IMR-90 (cell line): ENCODE results near the gene TPSAB1. TPM values are rescaled to one million over a fixed set of nuclear protein-coding genes. Genes with fewer than 3 reads are reported as not detected.

Experiments used
- ATAC-seq: fragments of 200-7000 bp; cut with Tn5 transposase; 2 replicates; pipeline ENCODE4 v1.9.1; 2020; ENCODE audit warnings: low read depth, mild to moderate bottlenecking, moderate library complexity
- BruUV-seq: library from RNA; stranded (reverse); fragments of 400-500 nt; replicated peaks from 2 replicates; lab custom pipeline; 2021; lab: Mats Ljungman, UMichigan
- CTCF ChIA-PET: fragments of 300-600 bp; formaldehyde crosslinking; extraction: SDS; loops from one replicate; lab custom pipeline; 2021; ENCODE audit warnings: antibody characterized with exemption; lab: Yijun Ruan, JAX
- POLR2A ChIA-PET: fragments of 300-600 bp; sonication (Branson Sonifier 250); formaldehyde crosslinking; loops from one replicate; lab custom pipeline; 2022; ENCODE audit warnings: antibody characterized with exemption; ENCODE audit not compliant: unreplicated experiment; lab: Charles Lee
- DNase-seq: peaks from one replicate; pipeline ENCODE4 v3.0.0; 2013
- H2AFZ ChIP-seq: replicated peaks from 2 replicates; pipeline ENCODE3; 2013; ENCODE audit warnings: low read length, mild to moderate bottlenecking; ENCODE audit not compliant: poor library complexity
- H2AK5ac ChIP-seq: 2 replicates; pipeline ENCODE4 v1.6.1; 2013; ENCODE audit warnings: low read depth, low read length, inconsistent platforms
- H2AK9ac ChIP-seq: replicated peaks from 2 replicates; pipeline ENCODE3; 2013; ENCODE audit warnings: mild to moderate bottlenecking, low read depth, low read length, moderate library complexity; ENCODE audit not compliant: poor library complexity
- H2BK120ac ChIP-seq: 2 replicates; pipeline ENCODE4 v1.6.1; 2013; ENCODE audit warnings: low read depth, low read length, inconsistent platforms
- H2BK15ac ChIP-seq: 3 replicates; pipeline ENCODE4 v1.6.1; 2013; ENCODE audit warnings: low read depth, low read length, inconsistent platforms
- H2BK20ac ChIP-seq: 2 replicates; pipeline ENCODE4 v1.6.1; 2013; ENCODE audit warnings: low read depth, mild to moderate bottlenecking, inconsistent platforms, low read length, moderate library complexity
- H2BK5ac ChIP-seq: 2 replicates; pipeline ENCODE4 v1.6.1; 2013; ENCODE audit warnings: mild to moderate bottlenecking, low read depth, low read length, inconsistent platforms; ENCODE audit not compliant: poor library complexity, severe bottlenecking
- H3K14ac ChIP-seq: replicated peaks from 2 replicates; pipeline ENCODE4 v1.6.1; 2013; ENCODE audit warnings: low read depth, low read length, inconsistent platforms
- H3K18ac ChIP-seq: 2 replicates; pipeline ENCODE4 v1.6.1; 2013; ENCODE audit warnings: low read depth, low read length, control low read depth
- H3K23ac ChIP-seq: 2 replicates; pipeline ENCODE4 v1.6.1; 2013; ENCODE audit warnings: low read depth, low read length, inconsistent platforms
- H3K27ac ChIP-seq: 2 replicates; pipeline ENCODE4 v1.5.1; 2013; ENCODE audit warnings: mild to moderate bottlenecking, control low read depth, low read length; ENCODE audit not compliant: insufficient read depth
- H3K27me3 ChIP-seq: 2 replicates; pipeline ENCODE4 v1.6.1; 2013; ENCODE audit warnings: low read length; ENCODE audit not compliant: control insufficient read depth, insufficient read depth
- H3K36me3 ChIP-seq: 2 replicates; pipeline ENCODE4 v1.6.1; 2013; ENCODE audit warnings: low read length, mixed read lengths; ENCODE audit not compliant: control insufficient read depth, insufficient read depth
- H3K4ac ChIP-seq: 2 replicates; pipeline ENCODE4 v1.6.1; 2013; ENCODE audit warnings: low read depth, low read length, inconsistent platforms
- H3K4me1 ChIP-seq: 2 replicates; pipeline ENCODE4 v1.6.1; 2013; ENCODE audit warnings: low read length, mixed read lengths; ENCODE audit not compliant: control insufficient read depth, insufficient read depth
- H3K4me2 ChIP-seq: 2 replicates; pipeline ENCODE4 v1.6.1; 2013; ENCODE audit warnings: low read depth, mild to moderate bottlenecking, control low read depth, low read length, moderate library complexity
- H3K4me3 ChIP-seq: 2 replicates; pipeline ENCODE4 v1.5.1; 2013; ENCODE audit warnings: low read depth, mild to moderate bottlenecking, control low read depth, low read length, moderate library complexity; ENCODE audit not compliant: insufficient read depth
- H3K56ac ChIP-seq: 2 replicates; pipeline ENCODE4 v1.6.1; 2013; ENCODE audit warnings: low read length, inconsistent platforms; ENCODE audit not compliant: insufficient read depth; ENCODE audit errors: extremely low read depth
- H3K79me1 ChIP-seq, 2 experiments: 2 replicates each; pipeline ENCODE4 v1.6.1; 2013; ENCODE audit warnings: low read length in 2 of 2, inconsistent platforms in 1 of 2, low read depth in 1 of 2
- H3K9ac ChIP-seq: 2 replicates; pipeline ENCODE4 v1.6.1; 2013; ENCODE audit warnings: low read depth, low read length, control low read depth
- H3K9me1 ChIP-seq: 2 replicates; pipeline ENCODE4 v1.6.1; 2013; ENCODE audit warnings: low read length, inconsistent platforms; ENCODE audit not compliant: insufficient read depth
- H3K9me3 ChIP-seq: 2 replicates; pipeline ENCODE4 v1.6.1; 2013; ENCODE audit warnings: low read length; ENCODE audit not compliant: control insufficient read depth, insufficient read depth
- H4K20me1 ChIP-seq: 2 replicates; pipeline ENCODE4 v1.6.1; 2013; ENCODE audit warnings: low read length, inconsistent platforms; ENCODE audit not compliant: insufficient read depth
- H4K5ac ChIP-seq: 2 replicates; pipeline ENCODE4 v1.6.1; 2013; ENCODE audit warnings: mild to moderate bottlenecking, low read depth, low read length, control low read depth
- H4K8ac ChIP-seq, 2 experiments: 2 replicates each; pipeline ENCODE4 v1.6.1; 2013; ENCODE audit warnings: low read depth in 2 of 2, low read length in 2 of 2, control low read depth in 1 of 2, inconsistent platforms in 1 of 2
- H4K91ac ChIP-seq: 2 replicates; pipeline ENCODE4 v1.6.1; 2013; ENCODE audit warnings: low read depth, low read length, inconsistent platforms; ENCODE audit not compliant: insufficient read depth
- BHLHE40 ChIP-seq: fragments of 150-350 bp; IDR thresholded peaks from 2 replicates; pipeline ENCODE4 v1.6.1; 2016; ENCODE audit warnings: mild to moderate bottlenecking, low read depth, low read length
- CEBPB ChIP-seq: IDR thresholded peaks from 2 replicates; pipeline ENCODE4 v1.6.1; 2012; ENCODE audit warnings: low read depth, low read length, improper control_type of control experiment
- CHD1 ChIP-seq: IDR thresholded peaks from 2 replicates; pipeline ENCODE4 v1.6.1; 2012; ENCODE audit warnings: low read depth, low read length, improper control_type of control experiment
- CTCF ChIP-seq: conservative IDR thresholded peaks from 2 replicates; pipeline ENCODE4 v1.5.1; 2012; ENCODE audit warnings: mild to moderate bottlenecking, low read depth, low read length, improper control_type of control experiment
- ELK1 ChIP-seq: fragments of 150-350 bp; IDR thresholded peaks from 2 replicates; pipeline ENCODE4 v1.6.1; 2016; ENCODE audit warnings: low read depth, mild to moderate bottlenecking, low read length, moderate library complexity, borderline replicate concordance
- FOS ChIP-seq: fragments of 150-350 bp; IDR thresholded peaks from 2 replicates; pipeline ENCODE4 v1.6.1; 2016; ENCODE audit warnings: low read depth, low read length
- MAFK ChIP-seq: IDR thresholded peaks from 2 replicates; pipeline ENCODE4 v1.6.1; 2012; ENCODE audit warnings: low read depth, low read length, improper control_type of control experiment
- MAZ ChIP-seq: IDR thresholded peaks from 2 replicates; pipeline ENCODE4 v1.6.1; 2012; ENCODE audit warnings: low read depth, mild to moderate bottlenecking, low read length, improper control_type of control experiment, moderate library complexity, borderline replicate concordance
- MXI1 ChIP-seq: IDR thresholded peaks from 2 replicates; pipeline ENCODE4 v1.6.1; 2012; ENCODE audit warnings: low read depth, mild to moderate bottlenecking, low read length, moderate library complexity, borderline replicate concordance
- NFE2L2 ChIP-seq: fragments of 150-350 bp; IDR thresholded peaks from 2 replicates; pipeline ENCODE4 v1.6.1; 2016; ENCODE audit warnings: low read depth, mild to moderate bottlenecking, low read length
- RCOR1 ChIP-seq: IDR thresholded peaks from 2 replicates; pipeline ENCODE4 v1.6.1; 2012; ENCODE audit warnings: mild to moderate bottlenecking, low read length, improper control_type of control experiment; ENCODE audit not compliant: insufficient replicate concordance
- RFX5 ChIP-seq: IDR thresholded peaks from 2 replicates; pipeline ENCODE4 v1.8.0; 2012; ENCODE audit warnings: low read depth, mild to moderate bottlenecking, low read length, moderate library complexity
- SMC3 ChIP-seq: fragments of 150-350 bp; IDR thresholded peaks from 2 replicates; pipeline ENCODE4 v1.6.1; 2016; ENCODE audit warnings: low read depth, mild to moderate bottlenecking, antibody characterized with exemption, low read length, moderate library complexity
- WGBS, 2 experiments: methylation state at CpG; one replicate each; pipeline versions ENCODE4 v1.1.5 to v1.1.7; 2013; ENCODE audit warnings: missing lambda C conversion rate in 2 of 2; ENCODE audit not compliant: insufficient read length in 1 of 2; ENCODE audit errors: extremely low coverage in 2 of 2; 5-methylcytosine and 5-hydroxymethylcytosine counted together
- dilution Hi-C: fragments of 300-500 bp; cut with HindIII; formaldehyde crosslinking; loops from one replicate; pipeline ENCODE4 v1.14.3; 2018; ENCODE audit warnings: low sequenced_read_pairs; ENCODE audit not compliant: unreplicated experiment
- in situ Hi-C: fragments of 300-500 bp; cut with MboI; formaldehyde crosslinking; loops from 3 replicates; pipeline ENCODE4 v1.14.3; 2019; ENCODE audit warnings: low sequenced_read_pairs, inconsistent platforms, mixed read lengths
- intact Hi-C: fragments of 100-400 bp; cut with micrococcal nuclease; formaldehyde crosslinking; loops from 2 replicates; pipeline ENCODE4 v1.10.0; 2022
- polyA plus RNA-seq, 3 experiments: library from polyadenylated mRNA; depleted of rRNA; stranded (reverse); fragments of >200 nt; gene quantifications; 2 replicates each; pipeline ENCODE4 v1.2.3, GENCODE V29; 2012; ENCODE audit warnings: low replicate concordance in 1 of 3
- total RNA-seq: library from RNA; depleted of rRNA; stranded (reverse); fragments of >200 nt; gene quantifications from 2 replicates; pipeline ENCODE4 v1.2.3, GENCODE V29; 2012

Gene TPSAB1
- total and polyA plus RNA-seq, 2 of the 4 experiments (the other 2 are of a cell fraction): not detected

GRCh38 chr16:1214719-1215118, 25.8 kb upstream of the TPSAB1 start:
- no TSS peak for BruUV-seq
- no peak overlapping the region for H3K4me2 ChIP-seq
- no peak overlapping the region for H3K23ac ChIP-seq
- no peak overlapping the region for H4K5ac ChIP-seq
- in situ Hi-C loops: loop anchor here (25.0 kb wide), 1 partner anchor 402 kb away; the partner anchor contains the start of gene GNG13
- H4K91ac ChIP-seq: no peak overlapping the region
- H3K4ac ChIP-seq: no peak overlapping the region
- H3K27ac ChIP-seq: no peak overlapping the region
- no peak for DNase-seq
- ChIA-PET CTCF (no interaction called here), POLR2A (no interaction called here)
- no peak overlapping the region for H4K8ac ChIP-seq
- H2BK120ac ChIP-seq: no peak overlapping the region
- no peak overlapping the region for H2AK9ac ChIP-seq
- ATAC-seq: no peak
- no peak overlapping the region for H2AK5ac ChIP-seq
- H3K36me3 ChIP-seq: peaks cover 4% of the 10 kb centered on the region; the same call in 1 of the 2 replicates
- no peak overlapping the region for H3K14ac ChIP-seq
- no peaks in the 10 kb centered on the region for H4K20me1 ChIP-seq
- no peak overlapping the region for H3K56ac ChIP-seq
- 40% methylated on average over 1 of the region's 16 CpGs; no CpG with 5 or more reads in 1 of the 2 experiments for WGBS, 2 experiments
- H3K18ac ChIP-seq: no peak overlapping the region
- no peaks in the 10 kb centered on the region for H3K79me1 ChIP-seq
- no peak for TF ChIP-seq ELK1
- TF ChIP-seq MAZ: no peak
- TF ChIP-seq BHLHE40: no peak
- TF ChIP-seq SMC3: no peak
- TF ChIP-seq CTCF: no peak
- TF ChIP-seq MAFK: no peak
- TF ChIP-seq CEBPB: no peak
- TF ChIP-seq RFX5: no peak
- no peak for TF ChIP-seq MXI1
- TF ChIP-seq RCOR1: no peak
- TF ChIP-seq CHD1: no peak
- no peak for TF ChIP-seq FOS
- no peak for TF ChIP-seq NFE2L2
- no peaks in the 10 kb centered on the region for H3K27me3 ChIP-seq
- no peaks in the 10 kb centered on the region for H3K9me1 ChIP-seq
- H3K4me3 ChIP-seq: no peak overlapping the region
- dilution Hi-C loops: no loop called here
- H3K4me1 ChIP-seq: no peaks in the 10 kb centered on the region
- no peak overlapping the region for H2BK5ac ChIP-seq
- no peak overlapping the region for H2AFZ ChIP-seq
- intact Hi-C loops: no loop called here
- no peaks in the 10 kb centered on the region for H3K9me3 ChIP-seq
- H2BK15ac ChIP-seq: no peak overlapping the region
- H2BK20ac ChIP-seq: no peak overlapping the region
- H3K9ac ChIP-seq: no peak overlapping the region
